ENCODE measurements around the gene POLR3A.

- TF ChIP-seq POLR2A (IDR thresholded peaks at IDR 0.05): no peak
- no peak for TF ChIP-seq CTCF (IDR thresholded peaks at IDR 0.05)
Measured at GRCh38 chr10:78063236-78063635, 33.9 kb upstream of the POLR3A start.

Measured in right lobe of liver (tissue), 4 donors.